Muscle of leg (tissue), 11 donors: ENCODE results near the gene KIAA1549. TPM values are rescaled to one million over a fixed set of nuclear protein-coding genes. Genes with fewer than 3 reads are reported as not detected.
"Not testable (repeated sequence)": the region's sequence is repeated elsewhere in the genome, so short reads cannot be mapped to it uniquely, and the experiment has no call there.

ENCODE experiments used
- DNase-seq: peaks from one replicate; pipeline ENCODE4 v3.0.0; 2013
- H3K27ac ChIP-seq: one replicate; pipeline ENCODE4 v1.5.1; 2013; ENCODE audit warnings: mild to moderate bottlenecking, low read length, control low read depth
- H3K27me3 ChIP-seq: one replicate; pipeline ENCODE4 v1.6.1; 2013; ENCODE audit warnings: low read length; ENCODE audit not compliant: control insufficient read depth, insufficient read depth
- H3K36me3 ChIP-seq: one replicate; pipeline ENCODE4 v1.6.1; 2013; ENCODE audit warnings: low read length; ENCODE audit not compliant: control insufficient read depth, insufficient read depth
- H3K4me1 ChIP-seq: one replicate; pipeline ENCODE4 v1.6.1; 2013; ENCODE audit warnings: low read length; ENCODE audit not compliant: control insufficient read depth, insufficient read depth
- H3K4me3 ChIP-seq: one replicate; pipeline ENCODE4 v1.5.1; 2013; ENCODE audit warnings: low read length, control low read depth
- H3K9me3 ChIP-seq: replicated peaks from 2 replicates; pipeline ENCODE4 v1.6.1; 2013; ENCODE audit warnings: low read depth, low read length; ENCODE audit not compliant: control insufficient read depth
- WGBS: methylation state at CpG from one replicate; pipeline ENCODE4 v1.1.5; 2013; ENCODE audit warnings: missing lambda C conversion rate; ENCODE audit not compliant: insufficient coverage; 5-methylcytosine and 5-hydroxymethylcytosine counted together
- polyA plus RNA-seq, 8 donors: library from polyadenylated mRNA; unstranded; fragments of 120-200 nt; gene quantifications; one replicate each; pipeline versions ENCODE4 v1.2.1 to v1.2.3, GENCODE V29; 2013; ENCODE audit warnings: inconsistent platforms in 1 of 8, low replicate concordance in 1 of 8; ENCODE audit not compliant: insufficient read length in 8 of 8, insufficient read depth in 1 of 8
- total RNA-seq: library from RNA; stranded (reverse); fragments of 120-200 nt; gene quantifications from one replicate; pipeline ENCODE4 v1.2.4, GENCODE V29; 2013

The KIAA1549 gene
- total and polyA plus RNA-seq, 9 donors, result 4.1 to 12.0 (median 11.4) TPM

GRCh38 chr7:138948403-138948802 lies 32.8 kb downstream of the KIAA1549 start:
- Histone ChIP-seq H3K4me1 (no peaks in the 10 kb centered on the region), H3K4me3 (no peak overlapping the region), H3K27me3 (no peaks in the 10 kb centered on the region), H3K36me3 (no peaks in the 10 kb centered on the region), H3K9me3 (no peaks in the 10 kb centered on the region), H3K27ac (no peak overlapping the region)
- no peak for DNase-seq
- WGBS, result 86% methylated on average over 1 of the region's 6 CpGs

- Histone ChIP-seq H3K4me3 (no peak overlapping the region), H3K27ac (no peak overlapping the region), H3K36me3 (no peaks in the 10 kb centered on the region), H3K4me1 (no peaks in the 10 kb centered on the region), H3K9me3 (no peaks in the 10 kb centered on the region), H3K27me3 (no peaks in the 10 kb centered on the region)
- WGBS, result no CpG with 5 or more reads among the region's 3 CpGs
- no peak for DNase-seq
These were observed 35.4 kb downstream of the KIAA1549 start for GRCh38 chr7:138945821-138946220.

DNA sequence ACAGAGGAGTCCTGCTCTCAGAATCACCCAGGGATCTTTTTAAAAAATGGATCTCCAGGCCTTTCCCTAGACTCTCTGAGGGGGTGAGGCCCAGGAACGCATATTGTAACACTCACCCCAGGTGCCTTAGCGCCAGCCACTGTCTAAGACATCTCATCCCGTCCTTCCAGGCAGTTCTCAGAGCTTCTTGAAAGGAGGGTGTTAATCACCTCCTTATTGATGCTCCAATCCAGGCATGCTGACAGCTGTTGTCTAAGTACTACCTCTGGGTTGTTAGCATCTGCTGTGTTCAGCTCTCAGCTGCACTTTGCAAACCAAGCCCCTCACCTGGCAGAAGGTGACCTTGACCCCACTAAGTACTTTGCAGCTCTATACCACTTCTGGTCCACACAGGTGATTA lies 36.0 kb downstream of the KIAA1549 start:
- no peaks in the 10 kb centered on the region for H3K36me3 ChIP-seq
- DNase-seq, result no peak
- H3K27me3 ChIP-seq, result no peaks in the 10 kb centered on the region
- H3K27ac ChIP-seq, result no peak overlapping the region
- H3K4me3 ChIP-seq, result no peak overlapping the region
- no peaks in the 10 kb centered on the region for H3K4me1 ChIP-seq
- no peaks in the 10 kb centered on the region for H3K9me3 ChIP-seq
- 80% methylated on average over 1 of the region's 3 CpGs for WGBS

GRCh38 chr7:138944592-138944991 lies 36.6 kb downstream of the KIAA1549 start:
- Histone ChIP-seq H3K9me3 (no peaks in the 10 kb centered on the region), H3K27me3 (no peaks in the 10 kb centered on the region), H3K27ac (no peak overlapping the region), H3K36me3 (no peaks in the 10 kb centered on the region), H3K4me1 (no peaks in the 10 kb centered on the region), H3K4me3 (no peak overlapping the region)
- no CpG with 5 or more reads among the region's 2 CpGs for WGBS
- no peak for DNase-seq

DNA sequence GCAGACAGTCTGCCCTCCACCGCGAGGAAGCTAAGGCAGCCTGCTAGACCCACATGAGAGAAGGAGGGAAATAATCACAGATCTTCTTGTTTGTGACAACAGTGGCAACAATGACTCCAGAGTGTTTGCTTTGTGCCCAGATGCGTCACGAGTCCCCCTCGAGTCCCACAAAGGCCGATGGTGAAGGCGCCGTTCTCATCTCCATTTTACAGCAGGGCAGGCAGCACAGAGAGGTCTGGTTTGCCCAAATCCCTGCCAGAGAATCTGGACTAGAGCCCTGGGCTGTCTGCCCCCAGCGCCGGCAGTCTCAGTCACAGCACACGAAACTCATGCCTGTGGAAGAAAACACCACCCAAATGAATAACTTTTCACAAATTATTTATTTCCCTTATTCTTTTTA lies 38.1 kb downstream of the KIAA1549 start:
- Histone ChIP-seq H3K27ac (no peak overlapping the region), H3K27me3 (no peaks in the 10 kb centered on the region), H3K4me3 (no peak overlapping the region), H3K36me3 (no peaks in the 10 kb centered on the region), H3K4me1 (no peaks in the 10 kb centered on the region), H3K9me3 (no peaks in the 10 kb centered on the region)
- DNase-seq, result no peak
- 85% methylated on average over 8 of the region's 11 CpGs for WGBS

DNA sequence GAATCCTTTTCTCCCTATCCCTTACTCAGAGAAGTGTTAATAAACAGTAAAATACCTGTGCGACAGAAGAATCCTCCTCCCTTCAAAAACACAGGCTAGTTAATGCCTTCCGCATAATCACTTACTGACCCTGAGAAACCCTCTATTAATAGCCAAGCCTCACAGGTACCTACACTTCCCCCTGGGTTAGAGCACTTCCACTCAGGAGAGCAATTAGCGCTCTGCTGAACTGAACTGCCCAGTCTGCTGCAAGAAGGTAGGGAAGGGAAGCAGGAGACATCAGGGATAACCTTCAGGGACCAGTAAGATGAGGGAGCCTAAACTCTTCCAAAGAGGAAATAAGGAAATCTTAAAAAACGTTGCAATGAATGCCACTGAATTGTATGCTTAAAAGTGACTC lies 39.6 kb downstream of the KIAA1549 start:
- H3K4me1 ChIP-seq, result no peaks in the 10 kb centered on the region
- H3K9me3 ChIP-seq, result no peaks in the 10 kb centered on the region
- 60% methylated on average over 1 of the region's 4 CpGs for WGBS
- no peaks in the 10 kb centered on the region for H3K27me3 ChIP-seq
- DNase-seq, result no peak
- H3K4me3 ChIP-seq, result no peak overlapping the region
- no peak overlapping the region for H3K27ac ChIP-seq
- no peaks in the 10 kb centered on the region for H3K36me3 ChIP-seq

GRCh38 chr7:138940602-138941001 lies 40.6 kb downstream of the KIAA1549 start:
- not testable (repeated sequence) for H3K36me3 ChIP-seq, H3K27me3 ChIP-seq, H3K4me3 ChIP-seq, H3K27ac ChIP-seq, H3K9me3 ChIP-seq, DNase-seq, H3K4me1 ChIP-seq
- no CpG with 5 or more reads among the region's 1 CpG for WGBS

GRCh38 chr7:138937484-138937883 lies 43.7 kb downstream of the KIAA1549 start:
- WGBS, result 75% methylated on average over 7 of the region's 7 CpGs
- H3K4me3 ChIP-seq, result no peak overlapping the region
- DNase-seq, result no peak
- peaks cover 13% of the 10 kb centered on the region for H3K4me1 ChIP-seq
- no peaks in the 10 kb centered on the region for H3K27me3 ChIP-seq
- H3K27ac ChIP-seq, result no peak overlapping the region
- H3K9me3 ChIP-seq, result no peaks in the 10 kb centered on the region
- no peaks in the 10 kb centered on the region for H3K36me3 ChIP-seq

DNA sequence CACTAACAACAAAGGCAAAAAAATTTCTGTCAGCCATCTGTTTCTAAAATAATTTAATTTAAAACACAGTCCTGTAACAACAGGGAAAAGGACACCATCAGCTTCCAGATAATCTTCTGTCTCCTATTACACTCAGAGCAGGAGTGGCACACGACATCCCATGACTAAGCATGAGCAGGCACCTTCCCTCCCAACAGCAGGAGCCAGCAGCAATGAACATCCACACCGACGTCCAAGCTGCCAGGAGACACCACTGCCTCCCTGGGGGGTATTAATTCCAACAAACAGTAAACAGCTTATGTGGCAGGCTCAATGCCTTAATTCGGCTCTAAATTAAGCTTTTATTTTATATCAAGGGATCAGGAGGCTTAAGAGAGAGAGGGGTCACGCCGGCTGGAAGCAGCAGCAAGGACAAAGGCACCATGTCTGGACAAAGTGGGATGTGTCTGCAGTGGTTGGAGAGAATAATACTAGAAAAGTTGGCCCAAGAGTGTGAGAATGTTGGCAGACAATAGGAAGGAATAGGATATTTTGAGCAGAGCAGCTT lies 45.7 kb downstream of the KIAA1549 start:
- H3K4me1 ChIP-seq, result peaks cover 13% of the 10 kb centered on the region
- peak; percentile 80 for DNase-seq
- WGBS, result 18% methylated on average over 3 of the region's 6 CpGs
- H3K27me3 ChIP-seq, result no peaks in the 10 kb centered on the region
- H3K27ac ChIP-seq, result peak overlapping the region; percentile 33
- H3K4me3 ChIP-seq, result no peak overlapping the region
- no peaks in the 10 kb centered on the region for H3K9me3 ChIP-seq
- no peaks in the 10 kb centered on the region for H3K36me3 ChIP-seq

DNA sequence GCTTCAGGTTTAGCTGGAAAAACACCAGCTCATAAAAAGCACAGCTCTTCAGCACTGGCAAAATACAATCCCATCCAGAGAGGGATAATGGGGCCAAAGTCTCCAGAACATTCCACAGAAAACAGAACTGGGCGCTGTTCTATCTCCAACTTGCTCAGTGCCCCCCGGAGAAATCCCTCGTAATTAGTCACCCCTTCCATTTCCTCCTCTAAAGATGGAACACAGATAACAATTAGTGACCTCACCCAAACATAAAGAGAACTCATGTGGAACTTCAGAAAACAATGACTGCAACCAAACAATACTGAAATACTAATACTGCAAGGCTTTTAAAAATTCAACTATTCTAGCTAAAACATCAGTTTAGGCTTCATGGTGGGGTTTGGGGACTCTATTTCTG lies 46.3 kb downstream of the KIAA1549 start:
- peak; percentile 11 for DNase-seq
- Histone ChIP-seq H3K4me1 (peaks cover 13% of the 10 kb centered on the region), H3K9me3 (no peaks in the 10 kb centered on the region), H3K27me3 (no peaks in the 10 kb centered on the region), H3K27ac (peak overlapping the region; percentile 6), H3K36me3 (no peaks in the 10 kb centered on the region), H3K4me3 (no peak overlapping the region)
- WGBS, result 50% methylated on average over 2 of the region's 3 CpGs

- Histone ChIP-seq H3K36me3 (no peaks in the 10 kb centered on the region), H3K9me3 (no peaks in the 10 kb centered on the region), H3K4me3 (no peak overlapping the region), H3K27ac (peak overlapping the region; percentile 6), H3K27me3 (no peaks in the 10 kb centered on the region), H3K4me1 (peaks cover 13% of the 10 kb centered on the region)
- no peak for DNase-seq
- WGBS, result no CpG with 5 or more reads among the region's 8 CpGs
These were observed 46.8 kb downstream of the KIAA1549 start for GRCh38 chr7:138934367-138934766.
